Neural cell (in vitro differentiated cells): ENCODE data around the gene EHMT1. TPM values are rescaled to one million over a fixed set of nuclear protein-coding genes. Genes with fewer than 3 reads are reported as not detected.

Experiments used
- H2AFZ ChIP-seq: fragments of 200-600, 300-800 bp; sonication (generic), shearing (Covaris generic); 2 replicates; pipeline ENCODE4 v1.6.0; 2014; ENCODE audit warnings: low read depth, mild to moderate bottlenecking, antibody characterized with exemption, low read length, moderate library complexity
- H3F3A ChIP-seq: fragments of 200-600 bp; shearing (Covaris generic); 2 replicates; pipeline ENCODE4 v1.6.1; 2016; ENCODE audit warnings: mild to moderate bottlenecking, moderate library complexity, mixed read lengths, antibody characterized with exemption, low read length; ENCODE audit not compliant: insufficient read depth, poor library complexity, severe bottlenecking
- H3K27ac ChIP-seq: fragments of 200-600, 300-800 bp; sonication (generic), shearing (Covaris generic); 2 replicates; pipeline ENCODE4 v1.5.1; 2014; ENCODE audit warnings: mild to moderate bottlenecking, low read length, moderate library complexity
- H3K27me3 ChIP-seq: fragments of 300-800, 200-600 bp; sonication (generic), shearing (Covaris generic); 2 replicates; pipeline ENCODE4 v1.6.0; 2014; ENCODE audit warnings: mild to moderate bottlenecking, low read depth, low read length, moderate library complexity; ENCODE audit not compliant: insufficient read depth
- H3K36me3 ChIP-seq: fragments of 300-800, 200-600 bp; sonication (generic), shearing (Covaris generic); 2 replicates; pipeline ENCODE4 v1.5.1; 2014; ENCODE audit warnings: mild to moderate bottlenecking, antibody characterized with exemption, low read length, moderate library complexity; ENCODE audit not compliant: insufficient read depth
- H3K4me2 ChIP-seq: fragments of 300-800, 200-600 bp; sonication (generic), shearing (Covaris generic); 2 replicates; pipeline ENCODE4 v1.6.0; 2014; ENCODE audit warnings: mild to moderate bottlenecking, low read length
- H3K4me3 ChIP-seq: fragments of 300-800, 200-600 bp; sonication (generic), shearing (Covaris generic); 2 replicates; pipeline ENCODE4 v1.5.1; 2014; ENCODE audit warnings: mild to moderate bottlenecking, low read length, moderate library complexity
- H3K79me2 ChIP-seq: fragments of 200-600 bp; shearing (Covaris generic); replicated peaks from 2 replicates; pipeline ENCODE4 v1.6.0; 2014; ENCODE audit warnings: mild to moderate bottlenecking, low read length, moderate library complexity; ENCODE audit not compliant: insufficient read depth
- H3K9ac ChIP-seq: fragments of 300-800, 200-600 bp; sonication (generic), shearing (Covaris generic); 2 replicates; pipeline ENCODE4 v1.6.1; 2016; ENCODE audit warnings: mild to moderate bottlenecking, low read length, mixed read lengths
- H3K9me2 ChIP-seq: fragments of 200-600 bp; shearing (Covaris generic); 2 replicates; pipeline ENCODE4 v1.6.1; 2016; ENCODE audit warnings: mild to moderate bottlenecking, low read length, mixed read lengths; ENCODE audit not compliant: insufficient read depth
- H3K9me3 ChIP-seq: fragments of 200-600, 300-800 bp; sonication (generic), shearing (Covaris generic); 2 replicates; pipeline ENCODE4 v1.6.1; 2016; ENCODE audit warnings: mild to moderate bottlenecking, mixed run types, low read length, moderate library complexity, mixed read lengths
- H4K20me1 ChIP-seq: fragments of 200-600 bp; shearing (Covaris generic); 2 replicates; pipeline ENCODE4 v1.6.1; 2016; ENCODE audit warnings: mild to moderate bottlenecking, mixed run types; ENCODE audit not compliant: insufficient read depth
- EP300 ChIP-seq: fragments of 450-650 bp; conservative IDR thresholded peaks from 2 replicates; pipeline ENCODE4 v1.6.1; 2014; ENCODE audit warnings: antibody characterized with exemption, mild to moderate bottlenecking, moderate library complexity; ENCODE audit not compliant: poor library complexity, severe bottlenecking
- EZH2 ChIP-seq: fragments of 200-600, 300-800 bp; shearing (Covaris generic), sonication (generic); IDR thresholded peaks from 2 replicates; pipeline ENCODE4 v1.6.1; 2014; ENCODE audit warnings: antibody characterized with exemption, low read length, borderline replicate concordance, mild to moderate bottlenecking; ENCODE audit not compliant: insufficient read depth, poor library complexity, severe bottlenecking
- MXI1 ChIP-seq: fragments of 450-650 bp; conservative IDR thresholded peaks from 2 replicates; pipeline ENCODE4 v1.6.1; 2014; ENCODE audit warnings: antibody characterized with exemption, mild to moderate bottlenecking; ENCODE audit not compliant: poor library complexity, severe bottlenecking
- POLR2AphosphoS5 ChIP-seq: IDR thresholded peaks from 2 replicates; pipeline ENCODE4 v1.6.1; 2012
- RAD21 ChIP-seq: fragments of 450-650 bp; conservative IDR thresholded peaks from 2 replicates; pipeline ENCODE4 v1.6.1; 2014; ENCODE audit warnings: antibody characterized with exemption, mild to moderate bottlenecking, moderate library complexity
- REST ChIP-seq: IDR thresholded peaks from 2 replicates; pipeline ENCODE4 v1.6.1; 2012; ENCODE audit warnings: borderline replicate concordance
- SMC3 ChIP-seq: fragments of 450-650 bp; conservative IDR thresholded peaks from 2 replicates; pipeline ENCODE4 v1.6.1; 2014; ENCODE audit warnings: antibody characterized with exemption, mild to moderate bottlenecking, moderate library complexity; ENCODE audit not compliant: poor library complexity
- TAF1 ChIP-seq: IDR thresholded peaks from 2 replicates; pipeline ENCODE4 v1.6.1; 2012; ENCODE audit warnings: low read depth
- polyA plus RNA-seq: library from polyadenylated mRNA; depleted of rRNA; stranded (reverse); fragments of >200 nt; gene quantifications from 2 replicates; pipeline ENCODE4 v1.2.3, GENCODE V29; 2014
- TF ChIP-seq, protein P1 (sequence below): fragments of 450-650 bp; IDR thresholded peaks from 2 replicates; pipeline ENCODE4 v1.5.1; 2014; ENCODE audit warnings: antibody characterized with exemption, mild to moderate bottlenecking, moderate library complexity; ENCODE audit not compliant: poor library complexity, severe bottlenecking

The EHMT1 gene
- polyA plus RNA-seq, 1 donor from 2014 or later: 53.0 TPM

DNA sequence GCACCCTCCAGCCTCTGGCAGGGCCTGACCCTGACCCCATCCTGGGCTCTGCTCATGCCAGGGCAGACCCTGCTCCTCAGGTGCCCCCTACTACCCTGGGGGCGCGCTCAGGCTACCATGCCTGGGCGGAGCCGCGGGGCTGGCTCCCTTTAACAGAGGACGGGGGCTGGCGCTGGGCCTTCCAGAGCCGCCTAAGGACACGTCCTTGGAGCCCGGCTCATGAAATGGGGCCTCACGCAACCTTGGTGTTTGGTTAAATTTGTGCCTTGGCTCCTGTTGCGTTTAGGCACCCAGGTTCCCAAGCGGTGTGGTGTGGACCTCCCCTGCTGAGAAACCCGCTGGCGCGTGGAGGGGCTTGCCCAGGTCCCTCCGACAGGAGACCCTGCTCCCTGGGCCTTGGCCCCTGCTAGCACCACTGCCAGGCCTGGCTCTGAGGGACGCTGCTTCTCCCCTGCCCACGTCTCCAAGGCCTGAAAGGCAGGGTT lies 3.4 kb upstream of the EHMT1 start:
- TF ChIP-seq TAF1 (no peak), POLR2AphosphoS5 (no peak), RAD21 (no peak), REST (no peak), EP300 (no peak), EZH2 (no peak), MXI1 (no peak), SMC3 (no peak)
- TF ChIP-seq, protein P1, sequence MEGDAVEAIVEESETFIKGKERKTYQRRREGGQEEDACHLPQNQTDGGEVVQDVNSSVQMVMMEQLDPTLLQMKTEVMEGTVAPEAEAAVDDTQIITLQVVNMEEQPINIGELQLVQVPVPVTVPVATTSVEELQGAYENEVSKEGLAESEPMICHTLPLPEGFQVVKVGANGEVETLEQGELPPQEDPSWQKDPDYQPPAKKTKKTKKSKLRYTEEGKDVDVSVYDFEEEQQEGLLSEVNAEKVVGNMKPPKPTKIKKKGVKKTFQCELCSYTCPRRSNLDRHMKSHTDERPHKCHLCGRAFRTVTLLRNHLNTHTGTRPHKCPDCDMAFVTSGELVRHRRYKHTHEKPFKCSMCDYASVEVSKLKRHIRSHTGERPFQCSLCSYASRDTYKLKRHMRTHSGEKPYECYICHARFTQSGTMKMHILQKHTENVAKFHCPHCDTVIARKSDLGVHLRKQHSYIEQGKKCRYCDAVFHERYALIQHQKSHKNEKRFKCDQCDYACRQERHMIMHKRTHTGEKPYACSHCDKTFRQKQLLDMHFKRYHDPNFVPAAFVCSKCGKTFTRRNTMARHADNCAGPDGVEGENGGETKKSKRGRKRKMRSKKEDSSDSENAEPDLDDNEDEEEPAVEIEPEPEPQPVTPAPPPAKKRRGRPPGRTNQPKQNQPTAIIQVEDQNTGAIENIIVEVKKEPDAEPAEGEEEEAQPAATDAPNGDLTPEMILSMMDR: no peak
- Histone ChIP-seq H3K4me3 (no peak overlapping the region), H3K36me3 (no peaks in the 10 kb centered on the region), H3K27ac (no peak overlapping the region), H3K9me2 (no peaks in the 10 kb centered on the region), H3K27me3 (no peaks in the 10 kb centered on the region), H2AFZ (no peak overlapping the region), H3K79me2 (peaks cover 25% of the 10 kb centered on the region), H3F3A (no peaks in the 10 kb centered on the region), H4K20me1 (no peaks in the 10 kb centered on the region), H3K4me2 (no peak overlapping the region), H3K9me3 (no peaks in the 10 kb centered on the region), H3K9ac (no peak overlapping the region)

GRCh38 chr9:137619240-137620047 lies 639 bp downstream of the EHMT1 start:
- H2AFZ ChIP-seq: peak overlapping the region; percentile 6
- no peaks in the 10 kb centered on the region for H3F3A ChIP-seq
- peak overlapping the region; percentile 76 for H3K9ac ChIP-seq
- H3K9me2 ChIP-seq: no peaks in the 10 kb centered on the region
- H3K9me3 ChIP-seq: no peaks in the 10 kb centered on the region
- H3K27me3 ChIP-seq: no peaks in the 10 kb centered on the region
- no peaks in the 10 kb centered on the region for H3K36me3 ChIP-seq
- H3K4me2 ChIP-seq: peak overlapping the region; percentile 87
- H3K79me2 ChIP-seq: peaks cover 63% of the 10 kb centered on the region
- TF ChIP-seq SMC3: peak; percentile 29
- TF ChIP-seq MXI1: peak; percentile 87
- TF ChIP-seq REST: no peak
- TF ChIP-seq RAD21: no peak
- TF ChIP-seq EP300: no peak
- no peak for TF ChIP-seq TAF1
- TF ChIP-seq POLR2AphosphoS5: no peak
- TF ChIP-seq EZH2: no peak
- TF ChIP-seq, protein P1: no peak
- peak overlapping the region; percentile 73 for H3K4me3 ChIP-seq
- H4K20me1 ChIP-seq: no peaks in the 10 kb centered on the region
- H3K27ac ChIP-seq: peak overlapping the region; percentile 66
